ENCODE results near the gene FOXD2. TPM values are rescaled to one million over a fixed set of nuclear protein-coding genes. Genes with fewer than 3 reads are reported as not detected.

Gene FOXD2
- polyA plus RNA-seq, 3 donors = 0.03 to 0.11 TPM; not detected in 1

DNA sequence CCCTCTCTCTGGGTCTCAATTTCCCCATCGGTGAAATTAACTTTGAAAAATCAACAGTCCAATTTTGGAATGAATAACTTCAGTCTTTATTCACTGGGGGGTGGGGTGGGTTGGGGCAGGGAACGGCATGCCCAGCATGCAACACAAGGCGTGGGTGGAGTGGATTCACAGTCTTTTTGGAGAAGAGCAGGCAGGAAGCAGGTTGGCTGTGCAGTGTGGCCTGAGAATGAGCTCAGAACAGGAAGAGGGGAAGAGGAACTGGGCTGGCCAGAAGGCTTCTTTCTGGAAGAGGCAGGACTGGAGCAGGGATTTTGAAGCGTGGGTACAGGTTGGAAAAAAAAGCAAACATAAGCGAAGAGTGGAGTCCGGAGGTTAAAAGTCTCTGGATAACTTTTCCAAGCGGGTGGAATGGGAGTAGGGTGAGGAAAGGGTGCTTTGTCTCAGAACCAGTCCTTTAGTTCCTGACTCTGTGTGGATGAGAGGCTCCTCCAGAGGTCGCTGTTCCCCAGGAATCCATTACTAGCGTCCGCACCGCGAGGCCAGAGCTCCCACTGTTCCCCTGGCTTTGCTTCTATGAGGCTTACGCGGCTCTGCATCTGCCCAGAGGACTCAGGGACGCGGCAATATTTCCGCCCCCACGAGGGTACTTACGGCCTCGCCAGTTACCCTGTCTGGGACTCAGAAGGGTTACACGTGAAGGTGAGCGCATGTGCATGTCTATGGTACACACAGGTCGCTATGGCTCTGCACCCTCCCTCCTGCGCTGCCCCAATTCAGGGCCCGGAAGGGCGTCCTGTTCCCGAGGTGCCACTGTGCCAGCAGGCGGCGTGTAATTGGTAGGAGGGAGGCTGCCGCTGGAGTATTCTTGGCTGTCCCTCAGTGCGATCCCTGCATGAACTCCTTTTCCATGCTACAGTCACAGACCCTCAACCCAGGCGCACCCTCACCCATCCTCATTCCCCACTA lies 5.5 kb upstream of the FOXD2 start:
- H3K4me1 ChIP-seq (ENCODE audit: control insufficient read depth in 1 of 2, insufficient read depth in 2 of 2, low read length in 2 of 2) = peaks cover 45 to 51% of the 10 kb centered on the region in 2 donors
- TF ChIP-seq, protein P1, sequence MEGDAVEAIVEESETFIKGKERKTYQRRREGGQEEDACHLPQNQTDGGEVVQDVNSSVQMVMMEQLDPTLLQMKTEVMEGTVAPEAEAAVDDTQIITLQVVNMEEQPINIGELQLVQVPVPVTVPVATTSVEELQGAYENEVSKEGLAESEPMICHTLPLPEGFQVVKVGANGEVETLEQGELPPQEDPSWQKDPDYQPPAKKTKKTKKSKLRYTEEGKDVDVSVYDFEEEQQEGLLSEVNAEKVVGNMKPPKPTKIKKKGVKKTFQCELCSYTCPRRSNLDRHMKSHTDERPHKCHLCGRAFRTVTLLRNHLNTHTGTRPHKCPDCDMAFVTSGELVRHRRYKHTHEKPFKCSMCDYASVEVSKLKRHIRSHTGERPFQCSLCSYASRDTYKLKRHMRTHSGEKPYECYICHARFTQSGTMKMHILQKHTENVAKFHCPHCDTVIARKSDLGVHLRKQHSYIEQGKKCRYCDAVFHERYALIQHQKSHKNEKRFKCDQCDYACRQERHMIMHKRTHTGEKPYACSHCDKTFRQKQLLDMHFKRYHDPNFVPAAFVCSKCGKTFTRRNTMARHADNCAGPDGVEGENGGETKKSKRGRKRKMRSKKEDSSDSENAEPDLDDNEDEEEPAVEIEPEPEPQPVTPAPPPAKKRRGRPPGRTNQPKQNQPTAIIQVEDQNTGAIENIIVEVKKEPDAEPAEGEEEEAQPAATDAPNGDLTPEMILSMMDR (IDR thresholded peaks at IDR 0.05) = peak; percentile 83
- H3K79me2 ChIP-seq (ENCODE audit: insufficient read depth, low read length) = no peaks in the 10 kb centered on the region
- H3K36me3 ChIP-seq (replicated peaks in 1 of 2; ENCODE audit: control insufficient read depth in 1 of 2, insufficient read depth in 2 of 2, low read length in 2 of 2) = no peaks in the 10 kb centered on the region
- H3K27me3 Mint-ChIP-seq (ENCODE audit: low read depth in 3 of 3) = peaks cover 56 to 65% (median 61%) of the 10 kb centered on the region in 3 donors
- peak overlapping the region; percentile 47 for H2AFZ ChIP-seq (ENCODE audit: insufficient read depth, low read depth, low read length, poor library complexity, severe bottlenecking)
- H3K9ac ChIP-seq (ENCODE audit: insufficient read depth, low read length, poor library complexity, severe bottlenecking) = no peak overlapping the region
- WGBS (ENCODE audit: insufficient coverage) = 6% methylated on average over 23 of the region's 32 CpGs
- H3K36me3 Mint-ChIP-seq = peaks cover 25 to 36% of the 10 kb centered on the region in 2 donors
- peaks cover 6 to 22% of the 10 kb centered on the region in 2 donors for H3K9me3 ChIP-seq (replicated peaks in 1 of 2; ENCODE audit: control insufficient read depth in 1 of 2, insufficient read depth in 1 of 2, low read length in 2 of 2)
- H3K4me3 Mint-ChIP-seq = peak overlapping the region; percentile 74 to 87
- peak overlapping the region in 2 of 3 experiments; percentile 11 to 68 for H3K4me3 ChIP-seq (replicated peaks in 1 of 3; ENCODE audit: low read depth in 2 of 3, low read length in 3 of 3)
- H3K27ac Mint-ChIP-seq = peak overlapping the region in 5 of 7 donors; percentile 13 to 69 (median 30)
- peaks cover 0 to 34% (median 27%) of the 10 kb centered on the region in 7 donors for H3K9me3 Mint-ChIP-seq
- peaks cover 22% of the 10 kb centered on the region for H4K20me1 ChIP-seq (ENCODE audit: insufficient read depth, low read length)
- peak overlapping the region; percentile 70 for H3K4me2 ChIP-seq (replicated peaks; ENCODE audit: extremely low read depth, low read length, poor library complexity, severe bottlenecking)
- H3K27me3 ChIP-seq (ENCODE audit: control insufficient read depth in 2 of 2, insufficient read depth in 2 of 2, low read length in 2 of 2) = peaks cover 41 to 52% of the 10 kb centered on the region in 2 donors
- peak; percentile 48 to 60 (median 59) for DNase-seq
- intact Hi-C loops (cut with micrococcal nuclease) = loop anchor here (5.0 to 10.0 kb wide), 3 partner anchors 200 to 292 kb away; partner anchors contain the start of gene TAL1 (in 1 of the 2)
- H3K27ac ChIP-seq (ENCODE audit: low read depth in 1 of 2, low read length in 2 of 2) = no peak overlapping the region
- H3K4me1 Mint-ChIP-seq = peaks cover 47% of the 10 kb centered on the region

DNA sequence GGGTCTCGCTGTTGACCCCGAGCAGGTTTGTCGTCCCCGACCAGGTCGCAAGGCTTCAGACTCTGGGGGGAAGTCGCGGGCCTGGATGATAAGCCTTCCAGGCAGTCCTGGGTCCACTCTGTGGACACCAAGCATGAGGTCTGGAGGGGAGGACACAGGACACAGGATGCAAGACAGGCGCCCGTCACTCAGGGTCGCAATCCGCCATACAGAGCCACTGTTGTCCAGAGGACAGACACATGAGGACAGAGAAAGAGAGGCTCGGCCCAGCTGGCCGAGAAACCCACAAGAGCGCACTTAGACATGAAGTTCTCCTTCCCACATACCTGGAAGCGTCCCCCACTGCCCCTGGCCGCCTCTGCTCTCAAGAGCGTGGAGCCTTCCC lies 4.8 kb upstream of the FOXD2 start:
- TF ChIP-seq, protein P1 (IDR thresholded peaks at IDR 0.05) = no peak
- Mint-ChIP-seq H3K27me3 (ENCODE audit: low read depth in 3 of 3) (peaks cover 55 to 67% (median 61%) of the 10 kb centered on the region in 3 donors), H3K27ac (peak overlapping the region in 2 of 7 donors; percentile 30 to 45), H3K4me3 (peak overlapping the region; percentile 74 to 87), H3K9me3 (peaks cover 0 to 34% (median 27%) of the 10 kb centered on the region in 7 donors), H3K4me1 (peaks cover 47% of the 10 kb centered on the region), H3K36me3 (peaks cover 25 to 36% of the 10 kb centered on the region in 2 donors)
- peaks cover 45 to 54% of the 10 kb centered on the region in 2 donors for H3K4me1 ChIP-seq (ENCODE audit: control insufficient read depth in 1 of 2, insufficient read depth in 2 of 2, low read length in 2 of 2)
- no peak overlapping the region for H3K9ac ChIP-seq (ENCODE audit: insufficient read depth, low read length, poor library complexity, severe bottlenecking)
- peaks cover 6 to 22% of the 10 kb centered on the region in 2 donors for H3K9me3 ChIP-seq (replicated peaks in 1 of 2; ENCODE audit: control insufficient read depth in 1 of 2, insufficient read depth in 1 of 2, low read length in 2 of 2)
- 25% methylated on average over 17 of the region's 17 CpGs for WGBS (ENCODE audit: insufficient coverage)
- H3K4me3 ChIP-seq (replicated peaks in 1 of 3; ENCODE audit: low read depth in 2 of 3, low read length in 3 of 3) = peak overlapping the region in 1 of 3 experiments; percentile 68
- no peak overlapping the region for H3K27ac ChIP-seq (ENCODE audit: low read depth in 1 of 2, low read length in 2 of 2)
- H2AFZ ChIP-seq (ENCODE audit: insufficient read depth, low read depth, low read length, poor library complexity, severe bottlenecking) = no peak overlapping the region
- H3K4me2 ChIP-seq (replicated peaks; ENCODE audit: extremely low read depth, low read length, poor library complexity, severe bottlenecking) = peak overlapping the region; percentile 70
- H3K27me3 ChIP-seq (ENCODE audit: control insufficient read depth in 2 of 2, insufficient read depth in 2 of 2, low read length in 2 of 2) = peaks cover 41 to 52% of the 10 kb centered on the region in 2 donors
- no peaks in the 10 kb centered on the region for H3K36me3 ChIP-seq (replicated peaks in 1 of 2; ENCODE audit: control insufficient read depth in 1 of 2, insufficient read depth in 2 of 2, low read length in 2 of 2)
- DNase-seq = no peak
- H4K20me1 ChIP-seq (ENCODE audit: insufficient read depth, low read length) = peaks cover 22% of the 10 kb centered on the region
- no peaks in the 10 kb centered on the region for H3K79me2 ChIP-seq (ENCODE audit: insufficient read depth, low read length)
- intact Hi-C loops (cut with micrococcal nuclease) = loop anchor here (5.0 to 10.0 kb wide), 3 partner anchors 201 to 292 kb away; partner anchors contain the start of gene TAL1 (in 1 of the 2)
